Glutamatergic neuron (in vitro differentiated cells): ENCODE measurements around the gene SPATA12. TPM values are rescaled to one million over a fixed set of nuclear protein-coding genes. Genes with fewer than 3 reads are reported as not detected.

Experiments used
- DNase-seq: peaks from one replicate; pipeline ENCODE4 v3.0.0; 2022
- H3K27ac Mint-ChIP-seq: one replicate; pipeline ENCODE4 v1.8.0; 2020; ENCODE audit warnings: mild to moderate bottlenecking, mixed read lengths, inconsistent platforms; ENCODE audit not compliant: unreplicated experiment
- H3K27me3 Mint-ChIP-seq: one replicate; pipeline ENCODE4 v1.8.0; 2020; ENCODE audit warnings: mild to moderate bottlenecking, moderate library complexity, mixed read lengths, inconsistent platforms; ENCODE audit not compliant: unreplicated experiment
- H3K36me3 Mint-ChIP-seq: one replicate; pipeline ENCODE4 v1.8.0; 2020; ENCODE audit warnings: mild to moderate bottlenecking, mixed read lengths, inconsistent platforms; ENCODE audit not compliant: unreplicated experiment
- H3K4me1 Mint-ChIP-seq: one replicate; pipeline ENCODE4 v1.8.0; 2020; ENCODE audit warnings: mild to moderate bottlenecking, low read depth, mixed read lengths, inconsistent platforms; ENCODE audit not compliant: unreplicated experiment
- H3K4me3 Mint-ChIP-seq: one replicate; pipeline ENCODE4 v1.8.0; 2020; ENCODE audit warnings: mild to moderate bottlenecking, mixed read lengths, inconsistent platforms; ENCODE audit not compliant: unreplicated experiment
- H3K9me3 Mint-ChIP-seq: one replicate; pipeline ENCODE4 v1.8.0; 2020; ENCODE audit warnings: mild to moderate bottlenecking, moderate library complexity, mixed read lengths, inconsistent platforms; ENCODE audit not compliant: unreplicated experiment
- CTCF ChIP-seq: fragments of 200-600 bp; sonication (generic); IDR thresholded peaks from one replicate; pipeline ENCODE4 v1.5.0; 2021; ENCODE audit not compliant: partially characterized antibody, unreplicated experiment
- long read RNA-seq: library from polyadenylated mRNA; unstranded; transcript quantifications from one replicate; pipeline ENCODE4 v2.0.0, GENCODE V29; 2020; ENCODE audit not compliant: unreplicated experiment
- total RNA-seq: library from RNA; stranded (reverse); fragmentation: NEBNext Ultra II Directional; extraction: Animal tissue kit (Norgen Biotek cat#: 25700); gene quantifications from one replicate; pipeline ENCODE4 v1.2.1, GENCODE V29; 2021; ENCODE audit not compliant: unreplicated experiment

The SPATA12 gene
- not detected for total RNA-seq
- long read RNA-seq: 0 reads

GRCh38 chr3:57060089-57060821 lies at the start of gene SPATA12:
SPATA12 (plus strand) TSS chr3:57060664; CDS start chr3:57073695, 13,031 bp downstream.
- Mint-ChIP-seq H3K4me3 (no peak within 1 kb of the TSS), H3K27ac (no peak within 1 kb of the TSS), H3K9me3 (no peaks in the 10 kb centered on the region), H3K36me3 (no peaks in the 10 kb centered on the region), H3K4me1 (no peaks in the 10 kb centered on the region), H3K27me3 (no peaks in the 10 kb centered on the region)
- no peak for DNase-seq
- TF ChIP-seq CTCF: no peak

- H3K27me3 Mint-ChIP-seq: no peaks in the 10 kb centered on the region
- no peak overlapping the region for H3K4me3 Mint-ChIP-seq
- no peaks in the 10 kb centered on the region for H3K9me3 Mint-ChIP-seq
- no peaks in the 10 kb centered on the region for H3K36me3 Mint-ChIP-seq
- TF ChIP-seq CTCF: no peak
- H3K4me1 Mint-ChIP-seq: peaks cover 14% of the 10 kb centered on the region
- H3K27ac Mint-ChIP-seq: no peak overlapping the region
- DNase-seq: no peak
These were observed 49.4 kb upstream of the SPATA12 start for GRCh38 chr3:57011022-57011421.

GRCh38 chr3:57012847-57013246 lies 47.6 kb upstream of the SPATA12 start:
- H3K36me3 Mint-ChIP-seq: no peaks in the 10 kb centered on the region
- no peak overlapping the region for H3K27ac Mint-ChIP-seq
- no peaks in the 10 kb centered on the region for H3K9me3 Mint-ChIP-seq
- no peak overlapping the region for H3K4me3 Mint-ChIP-seq
- no peak for TF ChIP-seq CTCF
- DNase-seq: no peak
- H3K27me3 Mint-ChIP-seq: no peaks in the 10 kb centered on the region
- peaks cover 4% of the 10 kb centered on the region for H3K4me1 Mint-ChIP-seq

- TF ChIP-seq CTCF: no peak
- no peak overlapping the region for H3K4me3 Mint-ChIP-seq
- H3K27me3 Mint-ChIP-seq: no peaks in the 10 kb centered on the region
- H3K27ac Mint-ChIP-seq: no peak overlapping the region
- H3K4me1 Mint-ChIP-seq: peaks cover 4% of the 10 kb centered on the region
- DNase-seq: no peak
- no peaks in the 10 kb centered on the region for H3K36me3 Mint-ChIP-seq
- H3K9me3 Mint-ChIP-seq: no peaks in the 10 kb centered on the region
These were observed 45.1 kb upstream of the SPATA12 start for GRCh38 chr3:57015350-57015729.

- Mint-ChIP-seq H3K4me3 (no peak overlapping the region), H3K36me3 (no peaks in the 10 kb centered on the region), H3K27ac (no peak overlapping the region), H3K4me1 (peaks cover 4% of the 10 kb centered on the region), H3K9me3 (no peaks in the 10 kb centered on the region), H3K27me3 (no peaks in the 10 kb centered on the region)
- TF ChIP-seq CTCF: no peak
- DNase-seq: no peak
These were observed 44.6 kb upstream of the SPATA12 start for GRCh38 chr3:57015912-57016311.
